ENCODE results near the gene KIAA2012.
A peak's percentile ranks its signal among the peaks of the same experiment; 100 is the strongest.

KIAA2012 gene

DNA sequence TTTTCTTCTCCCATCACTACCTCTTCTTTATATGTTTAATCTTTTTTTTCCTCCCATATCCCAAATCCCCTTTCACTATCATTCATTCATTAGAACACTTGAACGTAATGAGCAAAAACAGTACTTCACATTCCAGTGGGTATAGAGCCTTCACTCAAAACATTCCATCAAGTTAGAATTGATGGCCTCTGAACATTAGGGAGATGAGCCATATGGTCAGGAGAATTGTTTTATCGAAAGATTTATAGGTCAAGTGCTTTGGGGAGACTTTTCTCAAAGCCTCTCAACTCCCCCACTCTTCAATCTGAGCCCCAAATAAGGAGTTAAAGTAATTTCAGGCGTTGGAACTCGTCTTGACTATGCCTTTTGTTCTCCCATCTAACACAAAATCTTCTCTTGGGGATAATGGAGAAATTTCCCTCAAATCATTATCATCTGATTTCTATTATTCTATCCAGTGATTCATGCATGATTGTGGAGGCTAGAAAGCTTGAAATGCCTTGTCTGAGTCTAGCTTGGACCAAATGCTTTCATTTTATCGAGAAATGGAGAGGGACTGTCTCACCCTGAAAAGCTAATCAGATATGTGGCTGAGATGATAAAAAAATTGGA is 79.2 kb downstream of the KIAA2012 start:
- DNase-seq: no peak

DNA sequence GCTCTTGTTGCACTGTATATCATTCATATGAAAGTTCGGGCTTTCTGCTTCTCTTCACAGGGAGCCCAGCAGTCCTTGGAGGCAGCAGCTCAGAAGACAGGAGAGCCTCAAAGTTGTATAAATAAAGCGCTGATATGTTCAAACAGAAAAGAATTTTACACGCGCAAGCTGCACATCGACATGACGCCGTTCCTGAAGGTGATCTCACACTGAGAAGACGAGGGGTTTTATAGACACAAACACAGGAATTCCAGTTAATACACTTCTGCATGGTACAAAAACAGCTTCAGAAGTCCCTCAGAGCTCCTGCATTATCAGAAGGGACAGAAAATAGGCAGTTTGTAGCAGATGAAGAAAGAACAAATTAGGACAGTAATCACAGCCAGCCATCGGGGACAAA is 81.6 kb downstream of the KIAA2012 start:
- DNase-seq: no peak

DNA sequence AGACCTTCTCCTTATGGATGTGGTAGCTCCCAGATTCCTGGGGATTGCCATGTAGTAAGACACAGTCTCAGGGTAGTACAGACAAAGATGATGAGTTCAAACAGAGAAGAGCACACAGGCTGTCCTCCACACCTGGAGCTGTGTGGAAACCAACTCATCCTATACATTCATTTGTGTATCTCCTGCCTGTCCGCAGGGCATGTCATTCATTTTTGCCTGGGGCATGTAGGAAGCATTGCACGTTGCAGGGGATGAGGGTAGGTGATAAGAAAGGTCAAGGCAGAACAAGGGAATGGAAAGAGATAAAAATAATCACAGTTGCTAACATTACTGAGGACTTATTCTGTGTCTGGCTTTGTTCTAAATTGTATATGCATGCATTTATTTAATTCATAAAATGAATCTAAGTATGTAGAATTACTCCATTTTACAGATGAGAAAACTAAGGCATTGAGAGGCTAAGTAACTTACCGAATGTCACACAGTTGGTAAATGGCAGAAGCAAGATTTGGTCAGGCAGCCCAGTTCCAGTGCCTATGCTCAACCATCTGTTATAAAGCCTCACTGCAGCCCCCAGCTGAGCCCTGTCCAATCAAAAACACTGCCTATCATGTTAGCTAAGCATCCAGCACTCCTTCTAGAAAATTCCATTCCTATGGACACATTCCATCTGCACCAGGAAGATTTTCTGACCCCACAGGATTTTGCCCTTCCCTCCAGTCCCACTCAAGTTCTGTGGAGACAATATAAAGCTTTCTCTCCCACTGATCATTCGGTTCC is 84.3 kb downstream of the KIAA2012 start:
- no peak for DNase-seq

DNA sequence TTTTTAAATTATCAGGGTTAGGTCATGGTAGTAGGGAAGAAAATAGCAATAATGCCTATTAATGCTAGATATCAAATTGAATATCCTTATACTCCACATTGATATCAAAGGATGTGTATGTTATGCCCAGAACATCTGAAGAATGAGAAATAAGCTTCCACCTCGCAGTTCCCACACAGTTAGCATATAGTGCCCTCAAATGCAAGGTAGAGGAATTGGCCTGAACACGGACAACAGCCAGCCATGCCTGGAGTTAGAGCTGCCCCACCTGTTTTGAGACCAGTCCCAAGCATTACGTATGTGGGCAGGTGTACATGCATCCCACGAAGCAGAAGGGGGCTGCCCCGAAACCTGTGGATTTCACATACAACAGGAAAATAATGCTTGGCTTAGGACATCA is 85.7 kb downstream of the KIAA2012 start:
- no peak for DNase-seq

DNA sequence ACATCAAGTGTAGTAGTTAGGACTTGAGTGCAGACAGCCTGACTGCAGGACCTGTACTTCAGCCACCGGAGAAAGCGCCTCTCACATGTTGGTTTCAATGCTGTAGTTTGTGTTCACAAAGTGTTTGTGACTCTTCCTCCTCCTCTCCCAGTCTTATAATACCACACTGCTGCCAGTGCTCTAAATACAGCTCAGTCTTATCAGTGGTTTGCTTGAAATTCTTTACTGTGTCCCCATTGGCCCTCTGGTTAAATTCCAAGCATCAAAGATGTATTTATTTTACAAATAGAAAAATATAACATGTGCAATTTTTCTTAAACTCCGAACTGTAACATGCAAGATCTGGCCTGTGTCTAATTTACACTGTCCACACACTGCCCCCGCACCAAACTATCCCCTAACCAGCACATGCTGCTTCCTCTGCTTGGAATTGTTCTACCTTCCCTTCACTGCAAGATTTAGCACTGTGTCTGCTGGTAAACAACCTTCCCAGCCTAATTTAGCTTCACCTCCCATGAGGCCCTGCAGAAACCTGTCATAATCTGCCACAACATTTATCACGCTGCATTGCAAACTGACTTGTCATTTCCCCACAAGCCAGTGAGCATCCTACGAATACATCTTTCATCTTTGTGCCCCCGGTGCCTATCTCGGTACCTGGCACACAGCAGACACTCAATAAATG is 88.2 kb downstream of the KIAA2012 start:
- DNase-seq: no peak

DNA sequence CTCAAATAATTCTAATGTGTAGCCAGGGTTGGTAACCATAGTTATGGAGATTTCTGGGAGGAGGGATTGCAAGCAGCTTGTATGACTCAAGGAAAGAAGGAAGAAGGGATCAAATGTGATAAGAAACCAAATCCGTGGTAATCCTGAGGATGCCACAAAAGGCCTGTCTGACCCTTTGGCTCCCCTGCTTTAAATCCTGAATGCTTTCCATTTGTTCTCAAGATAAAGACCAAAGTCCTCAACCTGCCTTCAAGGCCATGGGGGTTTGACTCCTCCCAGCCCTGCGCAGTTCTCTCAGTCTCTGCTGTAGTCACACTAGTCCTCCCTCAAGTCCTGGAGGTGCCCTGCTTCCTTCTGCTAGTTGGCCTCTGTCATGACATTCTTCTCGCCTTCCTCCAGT is 91.4 kb downstream of the KIAA2012 start:
- no peak for DNase-seq

DNA sequence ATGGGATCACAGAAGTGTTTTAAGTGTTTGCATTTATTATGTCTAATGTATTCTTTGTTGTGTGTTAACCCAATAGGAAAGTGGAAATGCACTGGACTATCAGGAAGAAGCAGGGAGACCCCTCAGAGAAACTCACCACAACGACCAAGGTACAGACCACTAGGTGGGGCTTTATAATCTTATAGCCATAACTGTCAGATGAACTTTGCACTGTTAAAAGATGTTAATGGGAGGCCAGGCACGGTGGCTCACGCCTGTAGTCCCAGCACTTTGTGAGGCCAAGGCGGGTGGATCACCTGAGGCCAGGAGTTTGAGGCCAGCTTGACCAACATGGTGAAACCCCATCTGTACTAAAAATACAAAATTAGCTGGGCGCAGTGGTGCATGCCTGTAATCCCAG is 92.2 kb downstream of the KIAA2012 start:
- DNase-seq: no peak

DNA sequence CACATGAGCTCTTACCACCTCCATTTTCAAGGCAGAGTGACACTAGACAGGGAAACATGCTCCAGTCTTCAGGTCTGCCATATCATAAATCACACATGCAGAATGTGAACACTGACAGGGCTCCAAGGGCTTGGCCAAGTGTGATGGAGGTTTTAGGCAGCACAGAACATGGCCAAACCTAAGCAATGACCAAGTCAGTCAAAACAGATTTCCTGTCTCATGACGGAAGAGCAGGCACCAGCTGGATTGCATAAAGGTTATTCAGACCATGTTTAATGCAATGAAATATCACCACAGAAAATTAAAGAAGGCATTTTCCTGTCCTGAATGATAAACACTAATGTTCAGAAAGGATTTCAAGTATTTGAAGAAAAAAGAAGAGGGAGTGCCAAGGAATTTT is 92.9 kb downstream of the KIAA2012 start:
- DNase-seq: no peak

DNA sequence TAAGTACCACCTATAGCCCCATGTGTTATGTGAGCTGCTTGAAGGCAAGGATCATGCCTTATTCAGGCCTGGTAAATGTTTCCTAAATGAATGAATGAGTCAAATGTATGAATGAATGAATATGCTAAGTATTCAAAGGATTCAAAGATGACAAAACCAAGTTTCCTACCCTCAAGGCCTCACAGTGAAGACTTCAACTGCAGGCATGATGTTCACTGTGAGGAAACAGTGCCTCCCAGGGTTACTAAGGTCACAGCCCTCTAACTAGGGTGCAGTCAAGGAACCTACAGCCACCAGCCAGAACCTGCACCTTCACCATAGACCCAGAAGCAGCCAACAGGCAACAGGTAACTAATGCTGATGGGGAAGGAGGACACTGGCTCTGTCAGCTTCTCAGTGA is 96.1 kb downstream of the KIAA2012 start:
- DNase-seq: no peak

DNA sequence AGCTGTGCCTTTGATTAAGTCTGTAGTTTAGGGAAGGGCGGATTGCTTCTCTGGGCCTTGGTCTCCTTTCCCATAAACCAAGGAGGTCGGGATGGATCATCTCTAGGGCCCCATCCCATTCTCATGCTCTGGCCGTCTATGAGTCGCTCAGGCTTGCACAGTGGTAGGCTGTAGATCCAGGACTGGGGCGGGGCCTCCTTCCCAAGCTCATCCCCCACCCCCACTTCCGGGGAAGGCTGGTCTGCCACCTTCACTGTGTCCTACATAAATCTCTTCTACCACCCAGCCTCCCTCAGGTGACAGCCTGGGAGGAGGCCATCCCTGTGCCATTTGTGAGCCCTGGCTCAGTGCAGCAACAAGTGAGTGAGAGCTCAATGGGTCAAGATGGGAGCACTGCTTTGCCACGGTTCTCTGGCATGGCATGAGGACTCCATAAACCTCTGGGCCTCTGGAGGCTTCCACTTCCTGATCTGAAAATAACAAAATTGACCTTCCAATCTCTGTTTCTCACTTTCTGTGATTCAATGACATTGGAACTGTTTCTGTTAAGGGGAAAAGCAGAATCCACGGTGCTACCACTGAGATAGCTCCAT is 96.9 kb downstream of the KIAA2012 start:
- DNase-seq: no peak

DNA sequence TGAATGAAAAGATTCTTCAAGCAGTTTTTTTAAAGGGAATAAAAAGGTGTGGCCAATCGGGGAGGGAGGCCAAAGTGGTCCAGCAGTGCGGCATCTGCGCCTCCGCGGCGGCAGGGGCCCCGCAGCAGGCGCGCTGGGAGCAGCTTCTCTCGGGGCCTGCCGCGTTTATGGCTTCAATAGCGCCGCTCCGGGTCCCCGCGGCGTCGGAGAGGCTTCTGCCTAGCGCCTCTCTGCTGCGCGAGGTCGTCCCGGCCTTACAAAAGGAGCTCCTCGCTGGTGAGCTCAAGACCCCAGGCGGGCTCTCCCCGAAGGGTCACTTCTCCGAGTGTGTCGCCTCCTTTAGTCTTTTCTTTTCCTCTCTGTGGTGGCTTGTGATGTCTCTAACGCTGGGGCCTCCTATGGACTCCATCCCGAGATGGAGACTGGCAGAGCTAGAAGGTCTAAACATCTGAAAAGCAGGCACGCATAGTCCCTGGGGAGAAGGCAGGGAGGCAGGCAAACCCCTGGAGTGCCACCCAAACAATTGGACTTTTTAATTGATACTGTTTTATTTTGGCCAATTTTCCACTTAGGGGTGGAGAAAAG is 98.3 kb downstream of the KIAA2012 start:
- no peak for DNase-seq

DNA sequence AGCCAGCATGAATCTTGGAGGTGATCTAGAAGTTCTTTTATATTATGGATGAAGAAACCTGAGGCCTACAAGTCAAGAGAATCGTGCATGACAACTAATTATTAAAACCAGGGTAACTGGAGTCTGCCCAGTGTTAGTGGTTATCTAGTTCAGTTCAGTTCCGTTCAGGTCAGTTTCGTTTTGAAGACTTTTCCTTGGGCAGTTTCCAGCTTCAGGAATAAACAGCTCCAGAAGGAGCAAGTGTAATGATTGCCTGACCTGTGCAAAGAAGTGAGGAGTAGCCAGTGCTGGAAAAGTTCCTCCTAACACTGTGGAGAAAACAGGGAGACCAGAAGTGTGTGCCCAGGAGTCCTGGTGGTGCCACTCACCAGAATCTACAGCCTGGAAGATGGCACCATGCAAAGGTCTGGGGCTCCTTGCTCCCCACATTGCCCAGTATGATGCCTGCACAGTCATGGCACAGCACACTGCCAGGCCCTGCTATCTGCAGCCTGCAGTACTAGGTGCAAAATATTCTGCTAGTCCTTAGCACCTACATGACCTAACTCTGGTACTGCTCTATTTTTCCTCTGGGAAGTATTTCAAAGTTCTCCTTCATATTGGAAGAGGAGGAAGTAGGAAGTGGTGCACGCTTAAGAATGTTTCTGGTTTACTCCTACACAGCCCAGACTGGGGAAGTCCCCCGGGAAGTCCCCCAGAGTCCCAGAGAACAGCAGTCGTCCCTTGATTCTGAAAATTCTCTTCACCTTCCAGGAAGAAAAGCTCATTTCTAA is 99.6 kb downstream of the KIAA2012 start:
- peak; percentile 60 to 72 for DNase-seq

DNA sequence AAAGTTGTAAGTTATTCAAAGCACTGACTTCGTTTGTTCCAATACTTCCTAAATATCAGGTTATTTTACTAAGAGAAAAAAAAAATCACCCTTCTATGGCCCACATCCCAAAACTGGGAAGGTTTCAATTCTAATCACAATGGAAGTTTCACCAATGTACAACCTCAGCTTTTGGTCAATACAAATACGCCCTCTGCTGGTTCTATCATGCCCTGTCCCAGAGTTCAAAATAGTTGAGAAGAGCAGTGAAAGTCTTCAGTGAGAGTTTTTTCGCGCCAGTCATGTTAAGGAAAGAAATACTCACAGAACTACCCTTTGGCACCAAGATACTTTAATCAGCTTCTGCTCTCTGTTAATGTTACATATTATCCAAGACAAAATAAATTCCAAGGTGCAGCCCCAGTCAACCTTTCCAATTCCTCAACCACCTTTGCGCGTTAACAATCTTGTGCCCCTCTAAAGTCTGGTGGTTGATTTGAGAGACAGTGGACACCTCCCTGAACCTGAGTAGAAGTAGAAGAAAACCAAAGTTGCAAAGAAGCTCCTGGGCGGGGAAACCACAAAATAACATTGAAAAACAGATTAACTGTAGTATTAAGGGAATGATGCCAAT is 105.4 kb downstream of the KIAA2012 start:
- DNase-seq: peak; percentile 43 to 59

DNA sequence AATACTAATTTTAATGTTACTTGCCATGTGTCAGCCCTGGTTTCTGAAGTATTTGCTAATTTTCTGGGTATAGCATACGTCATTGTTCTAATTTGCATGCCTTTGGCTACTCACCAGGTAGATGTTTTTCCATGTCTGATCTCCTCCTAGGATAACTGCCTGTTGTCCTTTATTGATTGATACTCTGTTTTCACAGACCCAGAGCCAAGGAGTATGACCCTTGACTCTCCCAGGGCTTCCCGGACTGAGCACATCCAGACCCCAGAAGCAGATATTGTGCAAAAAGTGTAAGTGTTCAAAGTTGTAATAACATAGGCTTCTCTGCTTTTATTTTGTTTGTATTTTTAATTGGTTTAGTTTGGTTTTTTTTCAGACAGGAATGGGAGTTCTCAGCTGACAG is 111.5 kb downstream of the KIAA2012 start:
- no peak for DNase-seq

DNA sequence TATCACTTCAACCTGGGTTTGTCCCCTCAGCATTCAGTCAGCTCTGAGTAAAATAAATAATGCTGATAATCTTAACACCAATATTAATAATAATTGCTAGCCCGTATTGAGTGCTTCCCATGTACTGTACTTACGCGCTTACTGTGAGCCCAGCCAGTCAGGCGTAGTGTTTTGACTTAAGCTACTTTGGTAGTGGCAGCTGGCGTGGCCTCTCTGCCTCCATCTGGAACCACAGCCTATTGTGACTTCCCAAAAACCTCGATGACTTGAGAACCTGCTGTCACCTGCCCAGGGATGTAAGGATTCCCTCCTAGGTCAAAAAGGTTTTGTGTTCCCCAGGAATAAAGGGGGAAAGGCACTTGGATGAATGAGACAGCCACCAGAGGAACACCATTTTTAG is 112.1 kb downstream of the KIAA2012 start:
- no peak for DNase-seq

DNA sequence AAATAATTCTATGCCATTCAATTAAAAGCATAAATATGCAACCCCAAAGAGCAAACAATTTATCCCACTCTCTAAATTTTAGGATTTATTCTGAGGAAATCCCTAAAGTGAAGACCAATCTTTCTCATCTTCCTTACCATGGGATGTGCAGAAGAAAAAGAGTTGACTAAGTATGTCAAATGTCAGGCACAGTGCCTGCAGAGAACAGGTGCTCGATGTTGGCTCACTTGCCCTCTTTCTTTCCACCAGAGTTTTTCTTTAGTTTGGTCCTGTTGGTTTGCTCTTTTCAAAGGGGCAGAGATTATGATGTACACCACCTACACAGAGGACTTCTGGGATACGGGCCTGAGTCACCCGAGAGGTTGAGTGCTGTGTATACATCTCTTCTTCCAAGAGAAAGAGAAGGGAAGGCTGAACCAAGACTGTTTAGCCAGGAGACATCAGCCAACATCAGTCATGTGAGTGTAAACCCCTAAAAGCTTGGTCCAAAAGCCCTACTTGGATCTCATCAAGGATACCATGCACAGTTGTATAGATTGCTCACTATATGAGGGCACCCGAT is 113.7 kb downstream of the KIAA2012 start:
- DNase-seq: no peak

DNA sequence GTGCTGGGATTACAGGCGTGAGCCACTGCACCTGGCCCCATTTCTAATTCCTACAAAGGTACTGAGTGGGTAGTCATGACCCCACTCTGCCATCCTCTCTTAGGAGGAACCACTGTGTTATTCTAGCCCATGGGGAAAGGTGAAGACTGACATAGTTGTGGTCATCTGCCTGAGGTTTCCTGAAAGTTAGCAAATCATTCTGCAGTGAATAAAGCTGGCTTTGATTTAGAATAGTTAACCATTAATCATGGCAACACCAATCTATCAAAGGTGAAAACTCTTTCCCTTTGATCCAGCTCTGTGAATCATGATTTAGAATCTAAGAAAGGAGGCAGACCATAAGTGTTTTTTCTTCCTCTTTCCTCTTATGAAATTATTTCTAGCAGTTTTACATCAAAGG is 114.5 kb downstream of the KIAA2012 start:
- no peak for DNase-seq

DNA sequence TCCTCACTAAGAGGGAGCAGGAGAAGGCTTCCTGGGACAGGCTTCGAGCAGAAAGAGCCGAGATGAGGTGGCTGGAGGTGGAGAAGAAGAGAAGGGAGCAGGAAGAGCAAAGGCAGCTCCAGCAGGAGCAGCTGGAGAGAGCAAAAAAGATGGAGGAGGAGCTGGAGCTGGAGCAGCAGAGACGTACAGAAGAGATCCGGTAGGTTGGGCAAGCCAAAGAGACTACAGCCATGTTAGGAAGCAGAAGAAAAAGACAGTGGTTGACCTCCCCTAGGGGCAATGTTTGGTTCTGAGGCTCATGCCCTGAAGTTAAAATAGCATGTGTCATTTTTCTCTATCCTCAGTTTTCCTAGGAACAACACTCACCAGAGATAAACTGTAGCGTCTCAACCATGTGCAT is 120.2 kb downstream of the KIAA2012 start:
- DNase-seq: no peak

DNA sequence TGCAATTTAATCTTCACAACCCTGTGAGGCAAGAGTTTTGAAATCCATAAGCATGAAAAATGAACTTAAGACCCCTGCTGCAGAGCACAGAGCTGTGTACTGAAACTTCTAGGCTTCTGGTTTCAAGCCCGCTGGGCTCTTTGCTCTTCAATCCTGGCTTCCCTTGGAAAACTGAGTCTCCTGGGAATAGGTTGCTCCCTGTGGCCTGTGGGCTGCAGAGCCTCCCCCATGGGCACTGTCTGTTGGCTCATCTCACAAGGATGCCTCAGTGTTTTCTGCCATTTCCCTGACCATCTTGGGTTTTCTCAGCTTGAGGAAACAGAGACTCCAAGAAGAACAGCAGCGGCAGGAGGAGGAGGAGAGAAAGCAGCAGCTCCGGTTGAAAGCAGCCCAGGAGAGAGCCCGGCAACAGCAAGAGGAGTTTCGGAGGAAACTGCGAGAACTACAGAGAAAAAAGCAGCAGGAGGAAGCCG is 120.9 kb downstream of the KIAA2012 start:
- DNase-seq: no peak

DNA sequence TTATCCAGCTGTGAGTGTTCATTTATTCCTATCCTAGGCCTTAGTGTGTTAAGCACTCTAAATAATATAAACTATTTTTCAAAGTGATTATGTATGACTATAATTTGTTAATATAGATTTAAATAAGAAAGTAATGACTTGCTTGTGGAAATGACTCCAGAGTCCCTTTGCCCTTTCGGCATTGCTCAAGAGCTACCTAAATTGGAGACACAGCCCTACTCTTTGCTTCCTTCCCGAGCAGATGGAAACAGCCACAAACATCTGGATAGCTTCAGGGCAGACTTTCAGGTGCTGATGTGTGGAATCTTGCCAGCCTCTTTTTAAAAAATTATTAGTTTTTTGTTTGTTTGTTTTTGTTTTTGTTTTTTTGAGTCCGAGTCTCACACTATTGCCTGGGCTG is 121.4 kb downstream of the KIAA2012 start:
- DNase-seq: no peak

DNA sequence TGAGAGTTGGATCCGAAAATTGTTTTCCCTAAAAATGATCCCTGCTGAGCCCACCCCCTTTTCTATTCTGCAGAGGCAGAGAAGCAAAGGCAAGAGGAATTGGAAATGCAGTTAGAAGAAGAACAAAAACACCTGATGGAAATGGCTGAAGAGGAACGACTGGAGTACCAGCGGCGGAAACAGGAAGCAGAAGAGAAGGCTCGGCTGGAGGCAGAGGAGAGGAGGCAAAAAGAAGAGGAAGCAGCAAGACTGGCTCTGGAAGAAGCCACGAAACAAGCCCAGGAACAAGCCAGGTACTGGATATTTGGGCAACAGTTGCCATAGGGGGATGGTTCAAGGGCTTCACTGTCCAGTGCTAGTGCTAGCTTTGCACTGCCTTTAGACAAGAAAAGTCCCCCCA is 123.7 kb downstream of the KIAA2012 start:
- DNase-seq: no peak

All from activated CD4-positive, alpha-beta T cell treated with anti-CD3 and anti-CD28 coated beads, Interleukin-2, amount 50 U/mL, for 48 hours (primary cell).